ENCODE measurements around the gene GPC6. TPM values are rescaled to one million over a fixed set of nuclear protein-coding genes. Genes with fewer than 3 reads are reported as not detected.

The GPC6 gene
- total RNA-seq, 1 experiment from 2014 or later: 0.22 TPM

GRCh38 chr13:93378184-93378583, 151.6 kb downstream of the GPC6 start:
- ChIA-PET POLR2A (no interaction called here), CTCF (no interaction called here), RAD21 (ENCODE audit: low non-redundant PET in 1 of 2, low total read pairs in 2 of 2, uncharacterized antibody in 2 of 2, unreplicated experiment in 2 of 2) (no interaction called here)
- Histone ChIP-seq H3K36me3 (ENCODE audit: control insufficient read depth in 1 of 2, insufficient read depth in 2 of 2, low read length in 2 of 2) (no peaks in the 10 kb centered on the region), H2AFZ (ENCODE audit: low read depth, low read length, poor library complexity, severe bottlenecking) (no peak overlapping the region), H3K79me2 (ENCODE audit: insufficient read depth, low read length) (no peaks in the 10 kb centered on the region), H3K4me3 (replicated peaks in 1 of 2; ENCODE audit: low read depth in 1 of 2, low read length in 2 of 2) (no peak overlapping the region), H4K20me1 (ENCODE audit: insufficient read depth) (no peaks in the 10 kb centered on the region), H3K27ac (ENCODE audit: low read depth, low read length) (no peak overlapping the region), H3K4me1 (ENCODE audit: control insufficient read depth in 1 of 2, insufficient read depth in 2 of 2, low read length in 2 of 2) (no peaks in the 10 kb centered on the region), H3K4me2 (ENCODE audit: low read length) (no peak overlapping the region), H3K9ac (ENCODE audit: low read length) (no peak overlapping the region), H3K9me3 (ENCODE audit: control insufficient read depth in 1 of 2, insufficient read depth in 1 of 2, low read depth in 1 of 2, low read length in 2 of 2) (peaks cover 11 to 30% of the 10 kb centered on the region in 2 experiments; a peak in 2 of 4 replicates), H3K27me3 (ENCODE audit: insufficient read depth, low read length) (no peaks in the 10 kb centered on the region), H3K9me2 (ENCODE audit: insufficient read depth) (no peaks in the 10 kb centered on the region)
- DNase-seq (ENCODE audit: low read depth, low spot score) (no peak), ATAC-seq (no peak)
- no TSS peak for BruUV-seq (replicated peaks)
- no peak for TF ChIP-seq FOSL1 (IDR thresholded peaks at IDR 0.05; ENCODE audit: low read depth)
- no peak for TF ChIP-seq ATF3 (IDR thresholded peaks at IDR 0.05)
- TF ChIP-seq TCF7L2 (IDR thresholded peaks at IDR 0.05; ENCODE audit: borderline replicate concordance, extremely low read depth, insufficient read depth, insufficient read length): no peak
- TF ChIP-seq CBX3 (IDR thresholded peaks at IDR 0.05; ENCODE audit: low read depth): no peak
- TF ChIP-seq, protein P1, sequence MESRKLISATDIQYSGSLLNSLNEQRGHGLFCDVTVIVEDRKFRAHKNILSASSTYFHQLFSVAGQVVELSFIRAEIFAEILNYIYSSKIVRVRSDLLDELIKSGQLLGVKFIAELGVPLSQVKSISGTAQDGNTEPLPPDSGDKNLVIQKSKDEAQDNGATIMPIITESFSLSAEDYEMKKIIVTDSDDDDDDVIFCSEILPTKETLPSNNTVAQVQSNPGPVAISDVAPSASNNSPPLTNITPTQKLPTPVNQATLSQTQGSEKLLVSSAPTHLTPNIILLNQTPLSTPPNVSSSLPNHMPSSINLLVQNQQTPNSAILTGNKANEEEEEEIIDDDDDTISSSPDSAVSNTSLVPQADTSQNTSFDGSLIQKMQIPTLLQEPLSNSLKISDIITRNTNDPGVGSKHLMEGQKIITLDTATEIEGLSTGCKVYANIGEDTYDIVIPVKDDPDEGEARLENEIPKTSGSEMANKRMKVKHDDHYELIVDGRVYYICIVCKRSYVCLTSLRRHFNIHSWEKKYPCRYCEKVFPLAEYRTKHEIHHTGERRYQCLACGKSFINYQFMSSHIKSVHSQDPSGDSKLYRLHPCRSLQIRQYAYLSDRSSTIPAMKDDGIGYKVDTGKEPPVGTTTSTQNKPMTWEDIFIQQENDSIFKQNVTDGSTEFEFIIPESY (IDR thresholded peaks at IDR 0.05; ENCODE audit: extremely low read depth, insufficient replicate concordance, low read length): no peak
- no peak for TF ChIP-seq YY1 (IDR thresholded peaks at IDR 0.05; ENCODE audit: extremely low read depth, insufficient replicate concordance, low read depth, low read length)
- TF ChIP-seq RAD21 (IDR thresholded peaks at IDR 0.05; ENCODE audit: low read depth): no peak
- TF ChIP-seq SP1 (IDR thresholded peaks at IDR 0.05; ENCODE audit: low read depth): no peak
- intact Hi-C loops (cut with micrococcal nuclease): no loop called here

GRCh38 chr13:93386116-93386515, 159.5 kb downstream of the GPC6 start:
- no peak overlapping the region for H3K9ac ChIP-seq (ENCODE audit: low read length)
- no TSS peak for BruUV-seq (replicated peaks)
- H2AFZ ChIP-seq (ENCODE audit: low read depth, low read length, poor library complexity, severe bottlenecking): no peak overlapping the region
- no peaks in the 10 kb centered on the region for H4K20me1 ChIP-seq (ENCODE audit: insufficient read depth)
- RAD21 ChIA-PET (ENCODE audit: low non-redundant PET in 1 of 2, low total read pairs in 2 of 2, uncharacterized antibody in 2 of 2, unreplicated experiment in 2 of 2): no interaction called here
- H3K27ac ChIP-seq (ENCODE audit: low read depth, low read length): no peak overlapping the region
- ATAC-seq: no peak
- CTCF ChIA-PET: no interaction called here
- TF ChIP-seq EGR1 (IDR thresholded peaks at IDR 0.05; ENCODE audit: low read depth): no peak
- no peaks in the 10 kb centered on the region for H3K79me2 ChIP-seq (ENCODE audit: insufficient read depth, low read length)
- H3K9me3 ChIP-seq (ENCODE audit: control insufficient read depth in 1 of 2, insufficient read depth in 1 of 2, low read depth in 1 of 2, low read length in 2 of 2): peaks cover 0 to 34% of the 10 kb centered on the region in 2 experiments; a peak in 2 of 4 replicates
- H3K4me1 ChIP-seq (ENCODE audit: control insufficient read depth in 1 of 2, insufficient read depth in 2 of 2, low read length in 2 of 2): no peaks in the 10 kb centered on the region
- DNase-seq (ENCODE audit: low read depth, low spot score): no peak
- intact Hi-C loops (cut with micrococcal nuclease): no loop called here
- H3K4me3 ChIP-seq (replicated peaks in 1 of 2; ENCODE audit: low read depth in 1 of 2, low read length in 2 of 2): no peak overlapping the region
- H3K27me3 ChIP-seq (ENCODE audit: insufficient read depth, low read length): no peaks in the 10 kb centered on the region
- H3K36me3 ChIP-seq (ENCODE audit: control insufficient read depth in 1 of 2, insufficient read depth in 2 of 2, low read length in 2 of 2): no peaks in the 10 kb centered on the region
- no peak overlapping the region for H3K4me2 ChIP-seq (ENCODE audit: low read length)
- POLR2A ChIA-PET: no interaction called here
- no peaks in the 10 kb centered on the region for H3K9me2 ChIP-seq (ENCODE audit: insufficient read depth)
